D341Med (cell line): ENCODE data around the gene ANKRD28.

ENCODE experiments used
- DNase-seq: peaks from one replicate; pipeline ENCODE4 v3.0.0; 2012; ENCODE audit warnings: low spot score

The ANKRD28 gene

GRCh38 chr3:15722877-15723623, 74.7 kb downstream of the ANKRD28 start:
- no peak for DNase-seq

- no peak for DNase-seq
Observed at GRCh38 chr3:15716178-15716577, 81.6 kb downstream of the ANKRD28 start.

- no peak for DNase-seq
Observed at GRCh38 chr3:15714448-15714847, 83.3 kb downstream of the ANKRD28 start.

- no peak for DNase-seq
Observed at GRCh38 chr3:15713364-15713763, 84.4 kb downstream of the ANKRD28 start.

GRCh38 chr3:15711281-15711680, 86.5 kb downstream of the ANKRD28 start:
- DNase-seq, result no peak

GRCh38 chr3:15708882-15709677, 88.7 kb downstream of the ANKRD28 start:
- DNase-seq, result no peak

GRCh38 chr3:15707779-15708178, 90.0 kb downstream of the ANKRD28 start:
- no peak for DNase-seq

GRCh38 chr3:15703346-15703745, 94.4 kb downstream of the ANKRD28 start:
- no peak for DNase-seq

- no peak for DNase-seq
Observed at GRCh38 chr3:15694628-15695027, 103.2 kb downstream of the ANKRD28 start.

- no peak for DNase-seq
Observed at GRCh38 chr3:15693355-15693754, 104.4 kb downstream of the ANKRD28 start.

- DNase-seq, result no peak
Observed at GRCh38 chr3:15690748-15691147, 107.0 kb downstream of the ANKRD28 start.

GRCh38 chr3:15690230-15690629, 107.5 kb downstream of the ANKRD28 start:
- no peak for DNase-seq

- DNase-seq, result no peak
Observed at GRCh38 chr3:15685927-15686326, 111.9 kb downstream of the ANKRD28 start.

GRCh38 chr3:15683253-15683652, 114.5 kb downstream of the ANKRD28 start:
- DNase-seq, result no peak

- DNase-seq, result no peak
Observed at GRCh38 chr3:15682561-15683185, 115.1 kb downstream of the ANKRD28 start.

- no peak for DNase-seq
Observed at GRCh38 chr3:15681668-15682067, 116.1 kb downstream of the ANKRD28 start.

GRCh38 chr3:15679306-15679705, 118.5 kb downstream of the ANKRD28 start:
- DNase-seq, result no peak

- DNase-seq, result no peak
Observed at GRCh38 chr3:15676259-15676658, 121.5 kb downstream of the ANKRD28 start.

GRCh38 chr3:15673536-15673935, 124.2 kb downstream of the ANKRD28 start:
- DNase-seq, result no peak

- no peak for DNase-seq
Observed at GRCh38 chr3:15667484-15667883, 130.3 kb downstream of the ANKRD28 start.

- no peak for DNase-seq
Observed at GRCh38 chr3:15666277-15666676, 131.5 kb downstream of the ANKRD28 start.

- DNase-seq, result no peak
Observed at GRCh38 chr3:15665510-15666150, 132.1 kb downstream of the ANKRD28 start.
